ENCODE measurements around the gene XXYLT1. TPM values are rescaled to one million over a fixed set of nuclear protein-coding genes. Genes with fewer than 3 reads are reported as not detected.

XXYLT1 gene
- polyA plus RNA-seq, 1 donor (not counting 4 experiments of a cell fraction or from before 2014, with no cell fraction given) = 11.1 TPM

- Histone ChIP-seq H3K4me2 (ENCODE audit: control insufficient read depth, extremely low read depth, insufficient read depth, low read depth, low read length) (peak overlapping the region; percentile 67), H3K4me3 (ENCODE audit: control insufficient read depth in 2 of 3, extremely low read depth in 1 of 3, insufficient read depth in 2 of 3, low read depth in 1 of 3, low read length in 3 of 3) (peak overlapping the region in 1 of 3 experiments; percentile 25), H3K27ac (ENCODE audit: control insufficient read depth, insufficient read depth, low read length) (peak overlapping the region; percentile 62), H3K4me1 (ENCODE audit: control insufficient read depth, extremely low read depth, insufficient read depth, low read length) (peaks cover 19% of the 10 kb centered on the region), H3K9me1 (ENCODE audit: control insufficient read depth, extremely low read depth, insufficient read depth, low read length) (peaks cover 4% of the 10 kb centered on the region), H3K27me3 (ENCODE audit: control insufficient read depth, extremely low read depth, insufficient read depth, low read length) (no peaks in the 10 kb centered on the region), H3K79me2 (ENCODE audit: control insufficient read depth, insufficient read depth, low read length) (no peaks in the 10 kb centered on the region), H3K9ac (ENCODE audit: control insufficient read depth, extremely low read depth, insufficient read depth, low read length) (peak overlapping the region; percentile 45), H3K36me3 (ENCODE audit: control insufficient read depth in 2 of 2, extremely low read depth in 1 of 2, insufficient read depth in 2 of 2, low read length in 2 of 2) (peaks cover 0 to 4% of the 10 kb centered on the region in 2 experiments), H4K20me1 (ENCODE audit: control insufficient read depth, extremely low read depth, insufficient read depth, low read length) (no peaks in the 10 kb centered on the region), H2AFZ (ENCODE audit: control insufficient read depth, low read length) (peak overlapping the region; percentile 63), H3K9me3 (ENCODE audit: control insufficient read depth, low read depth, low read length) (peaks cover 2% of the 10 kb centered on the region)
- FAIRE-seq (peak; percentile 65), DNase-seq (ENCODE audit: low read depth, low spot score) (peak; percentile 50)
- TF ChIP-seq EZH2 (IDR thresholded peaks at IDR 0.05; ENCODE audit: low read length) = no peak
- TF ChIP-seq CTCF (optimal IDR thresholded peaks at IDR 0.05 in 1 of 3, IDR thresholded peaks at IDR 0.05 in 1 of 3, conservative IDR thresholded peaks at IDR 0.05 in 1 of 3; ENCODE audit: extremely low read depth in 1 of 3, insufficient read depth in 2 of 3, low read length in 3 of 3) = no peak
- dilution Hi-C loops (cut with MboI; ENCODE audit: extremely low pct_ligation_motif_present, low sequenced_read_pairs) = no loop called here
Observed at GRCh38 chr3:195139876-195140240, 131.1 kb downstream of the XXYLT1 start.

GRCh38 chr3:195139091-195139875 lies 131.7 kb downstream of the XXYLT1 start:
- peaks cover 4% of the 10 kb centered on the region for H3K9me1 ChIP-seq (ENCODE audit: control insufficient read depth, extremely low read depth, insufficient read depth, low read length)
- H3K4me3 ChIP-seq (ENCODE audit: control insufficient read depth in 2 of 3, extremely low read depth in 1 of 3, insufficient read depth in 2 of 3, low read depth in 1 of 3, low read length in 3 of 3) = peak overlapping the region in 1 of 3 experiments; percentile 25
- no peaks in the 10 kb centered on the region for H3K27me3 ChIP-seq (ENCODE audit: control insufficient read depth, extremely low read depth, insufficient read depth, low read length)
- FAIRE-seq = no peak
- dilution Hi-C loops (cut with MboI; ENCODE audit: extremely low pct_ligation_motif_present, low sequenced_read_pairs) = no loop called here
- no peaks in the 10 kb centered on the region for H4K20me1 ChIP-seq (ENCODE audit: control insufficient read depth, extremely low read depth, insufficient read depth, low read length)
- peak overlapping the region; percentile 62 for H3K27ac ChIP-seq (ENCODE audit: control insufficient read depth, insufficient read depth, low read length)
- peak overlapping the region; percentile 63 for H2AFZ ChIP-seq (ENCODE audit: control insufficient read depth, low read length)
- peak overlapping the region; percentile 67 for H3K4me2 ChIP-seq (ENCODE audit: control insufficient read depth, extremely low read depth, insufficient read depth, low read depth, low read length)
- peaks cover 19% of the 10 kb centered on the region for H3K4me1 ChIP-seq (ENCODE audit: control insufficient read depth, extremely low read depth, insufficient read depth, low read length)
- TF ChIP-seq EZH2 (IDR thresholded peaks at IDR 0.05; ENCODE audit: low read length) (no peak), CTCF (optimal IDR thresholded peaks at IDR 0.05 in 1 of 3, IDR thresholded peaks at IDR 0.05 in 1 of 3, conservative IDR thresholded peaks at IDR 0.05 in 1 of 3; ENCODE audit: extremely low read depth in 1 of 3, insufficient read depth in 2 of 3, low read length in 3 of 3) (no peak)
- no peaks in the 10 kb centered on the region for H3K79me2 ChIP-seq (ENCODE audit: control insufficient read depth, insufficient read depth, low read length)
- peak overlapping the region; percentile 45 for H3K9ac ChIP-seq (ENCODE audit: control insufficient read depth, extremely low read depth, insufficient read depth, low read length)
- H3K9me3 ChIP-seq (ENCODE audit: control insufficient read depth, low read depth, low read length) = peaks cover 2% of the 10 kb centered on the region
- H3K36me3 ChIP-seq (ENCODE audit: control insufficient read depth in 2 of 2, extremely low read depth in 1 of 2, insufficient read depth in 2 of 2, low read length in 2 of 2) = peaks cover 0 to 4% of the 10 kb centered on the region in 2 experiments
- no peak for DNase-seq (ENCODE audit: low read depth, low spot score)
